ENCODE results near the gene CNNM3.

Gene CNNM3

DNA sequence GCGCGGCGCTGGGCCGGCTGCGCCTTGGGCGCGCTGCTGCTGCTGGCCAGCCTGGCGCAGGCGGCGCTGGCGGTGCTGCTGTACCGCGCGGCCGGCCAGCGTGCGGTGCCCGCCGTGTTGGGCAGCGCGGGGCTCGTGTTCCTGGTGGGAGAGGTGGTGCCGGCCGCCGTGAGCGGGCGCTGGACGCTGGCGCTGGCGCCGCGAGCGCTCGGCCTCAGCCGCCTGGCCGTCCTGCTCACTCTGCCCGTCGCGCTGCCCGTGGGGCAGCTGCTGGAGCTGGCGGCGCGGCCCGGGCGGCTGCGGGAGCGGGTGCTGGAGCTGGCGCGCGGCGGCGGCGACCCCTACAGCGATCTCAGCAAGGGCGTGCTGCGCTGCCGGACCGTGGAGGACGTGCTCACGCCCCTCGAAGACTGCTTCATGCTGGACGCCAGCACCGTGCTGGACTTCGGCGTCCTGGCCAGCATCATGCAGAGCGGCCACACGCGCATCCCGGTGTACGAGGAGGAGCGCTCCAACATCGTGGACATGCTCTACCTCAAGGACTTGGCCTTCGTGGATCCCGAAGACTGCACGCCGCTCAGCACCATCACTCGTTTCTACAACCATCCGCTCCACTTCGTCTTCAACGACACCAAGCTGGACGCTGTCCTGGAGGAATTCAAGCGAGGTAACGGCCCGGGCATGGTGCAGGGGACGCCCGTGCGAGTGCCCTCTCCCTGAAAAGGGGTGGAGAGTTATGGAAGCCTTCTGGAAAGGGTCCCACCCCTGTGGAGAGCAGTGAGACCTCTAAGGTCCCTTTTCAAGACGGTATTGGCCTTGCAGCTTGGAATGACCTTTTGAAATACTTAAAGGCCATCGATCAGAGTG, 1.0 kb downstream of the CNNM3 start:
- peak in 2 of 51 donors; percentile 47 to 56 for DNase-seq

DNA sequence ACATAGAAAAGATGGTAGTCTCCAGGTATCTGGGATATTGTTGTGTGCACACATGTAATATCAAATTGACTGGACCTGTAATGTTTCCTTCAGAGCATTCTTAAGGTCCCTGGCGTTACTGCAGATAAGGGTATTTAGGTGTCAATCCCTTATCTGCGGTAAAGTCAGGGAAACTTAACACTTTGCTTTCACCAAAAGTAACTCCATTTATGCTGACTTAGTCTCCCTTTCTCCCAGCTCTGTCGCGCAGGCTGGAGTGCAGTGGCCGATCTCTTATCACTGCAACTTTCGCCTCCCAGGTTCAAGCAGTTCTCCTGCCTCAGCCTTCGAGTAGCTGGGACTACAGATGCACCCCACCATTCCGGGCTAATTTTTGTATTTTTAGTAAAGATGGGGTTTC, 1.8 kb downstream of the CNNM3 start:
- no peak for DNase-seq

DNA sequence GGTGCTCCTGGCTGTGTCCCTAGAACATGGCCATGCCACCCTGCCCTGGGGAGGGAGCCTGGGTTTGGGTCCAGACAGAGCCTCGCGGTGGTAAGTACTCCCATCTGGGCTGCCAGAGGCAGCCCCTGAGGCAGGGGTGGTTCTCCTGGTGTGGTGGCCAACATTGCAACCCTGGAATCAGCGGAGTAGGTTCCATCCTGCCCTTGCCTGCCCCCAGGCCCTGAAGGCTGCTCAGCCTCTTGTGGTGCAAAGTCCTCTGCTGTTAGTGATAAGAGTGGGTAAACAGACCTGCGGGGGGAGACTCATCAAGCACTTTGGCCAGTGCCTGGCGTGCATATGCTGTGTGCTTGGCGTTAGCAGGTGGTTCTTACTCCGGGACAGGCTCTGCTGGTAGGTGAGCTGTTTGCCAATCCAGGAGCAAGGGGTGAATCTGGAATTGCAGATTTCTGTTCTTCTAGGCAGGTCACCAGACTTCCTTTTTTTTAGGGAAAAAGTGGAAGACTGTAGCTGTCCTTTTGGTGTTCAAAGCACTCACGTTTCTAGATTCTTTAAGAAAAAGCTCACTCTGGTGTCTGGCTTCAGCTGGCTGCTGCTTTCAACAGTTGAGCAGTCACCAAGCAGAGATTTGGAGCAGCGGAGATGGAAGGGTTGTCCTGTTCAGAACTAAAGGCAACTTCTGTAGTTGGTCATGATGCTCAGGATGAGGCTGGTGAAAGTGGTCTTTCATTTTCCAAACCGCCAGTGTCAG, 3.2 kb downstream of the CNNM3 start:
- DNase-seq, result no peak

DNA sequence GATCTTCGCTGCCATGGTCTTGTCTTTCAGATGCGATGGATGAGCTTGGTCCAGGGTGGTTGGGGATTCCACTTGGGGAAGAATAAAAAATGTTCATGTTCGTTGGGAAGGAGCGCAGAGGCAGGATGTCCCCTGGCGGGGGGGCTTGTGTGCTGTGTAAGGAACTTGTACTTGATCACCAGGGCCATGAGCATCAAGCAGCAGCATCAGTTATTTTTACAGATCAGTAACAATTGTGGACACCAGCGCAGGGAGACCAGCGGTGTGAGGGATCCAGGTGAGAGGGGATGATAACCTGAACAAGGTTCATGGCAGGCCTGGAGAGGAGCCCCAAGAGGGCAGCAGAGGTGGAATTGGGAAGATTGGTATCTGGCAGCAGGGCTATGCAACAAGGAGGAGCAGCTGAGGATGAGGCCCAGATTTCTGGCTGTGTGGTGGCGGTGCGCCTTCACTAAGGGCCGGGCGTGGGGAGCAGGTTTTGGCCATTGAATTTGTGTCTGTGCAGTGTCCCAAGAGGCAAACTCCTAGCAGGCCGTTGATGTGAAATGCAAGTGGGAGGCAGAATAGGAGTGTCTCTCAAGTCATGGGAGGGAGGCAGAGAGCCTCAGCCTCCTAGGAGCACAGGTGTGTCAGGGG, 3.9 kb downstream of the CNNM3 start:
- DNase-seq, result no peak

DNA sequence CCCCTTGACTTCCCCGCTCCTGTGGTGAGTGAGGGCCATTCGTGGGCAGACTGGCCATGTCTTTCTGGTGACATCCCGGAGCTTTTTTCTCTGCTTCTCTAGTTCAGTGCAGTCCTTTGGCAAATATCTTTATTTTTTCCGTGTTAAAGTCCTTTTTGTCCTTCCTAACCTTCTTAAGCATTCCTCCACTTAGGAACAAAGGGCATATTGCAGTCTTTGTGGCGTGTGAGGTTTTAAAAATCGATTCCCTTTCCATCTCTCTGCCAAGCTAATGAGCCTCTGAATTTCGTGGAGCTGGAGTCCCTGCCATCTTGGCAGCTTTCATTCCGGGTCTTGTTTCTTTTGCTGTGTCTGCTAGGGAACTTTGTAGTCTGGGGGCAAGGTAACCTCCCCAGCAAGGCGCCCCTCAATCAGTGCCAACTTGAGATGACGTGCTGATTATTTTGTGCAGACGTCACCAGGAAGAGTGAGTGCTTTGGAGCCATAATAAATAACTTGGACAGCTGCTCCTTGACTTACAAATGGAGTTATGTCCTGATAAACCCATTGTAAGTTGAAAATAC, 5.1 kb downstream of the CNNM3 start:
- DNase-seq, result no peak

DNA sequence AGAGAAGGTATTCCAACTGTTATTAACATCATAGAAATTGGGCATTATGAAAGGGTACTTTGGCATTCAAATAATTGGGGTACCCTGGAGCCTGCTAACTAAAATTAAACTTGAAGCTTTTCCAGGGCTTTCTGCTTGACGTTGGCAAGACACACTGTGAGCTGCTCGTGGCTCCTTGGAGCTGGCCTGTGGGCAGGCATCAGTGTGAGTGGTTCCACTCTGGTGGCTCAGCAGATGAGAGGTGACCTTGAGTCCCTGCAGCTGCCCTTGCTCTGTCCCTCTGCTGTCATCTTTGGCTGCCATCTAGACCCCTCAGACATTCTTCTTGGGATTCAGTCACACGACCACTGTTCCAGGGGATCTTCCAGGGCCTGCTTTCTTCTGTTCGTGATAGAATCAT, 6.7 kb downstream of the CNNM3 start:
- DNase-seq, result no peak

DNA sequence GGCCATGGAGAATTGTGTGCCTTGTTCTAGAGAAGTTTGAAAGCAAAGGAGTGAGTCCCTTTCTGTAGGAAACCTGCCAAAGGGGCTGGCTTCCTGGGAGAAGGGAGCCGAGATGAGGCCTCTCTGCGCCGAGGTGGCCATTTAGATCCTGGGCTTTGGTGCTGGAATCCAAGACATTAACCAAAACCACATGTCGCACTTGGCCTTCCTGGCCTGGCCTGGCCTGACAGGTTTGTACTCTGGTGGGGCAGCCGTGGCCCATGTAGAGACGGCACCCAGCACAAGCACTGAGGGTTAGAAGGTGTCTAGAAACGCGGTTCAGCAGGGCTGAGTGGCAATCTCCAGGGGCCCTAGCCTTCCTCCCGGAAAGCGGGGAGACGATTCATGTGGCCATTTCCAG, 7.1 kb downstream of the CNNM3 start:
- no peak for DNase-seq

DNA sequence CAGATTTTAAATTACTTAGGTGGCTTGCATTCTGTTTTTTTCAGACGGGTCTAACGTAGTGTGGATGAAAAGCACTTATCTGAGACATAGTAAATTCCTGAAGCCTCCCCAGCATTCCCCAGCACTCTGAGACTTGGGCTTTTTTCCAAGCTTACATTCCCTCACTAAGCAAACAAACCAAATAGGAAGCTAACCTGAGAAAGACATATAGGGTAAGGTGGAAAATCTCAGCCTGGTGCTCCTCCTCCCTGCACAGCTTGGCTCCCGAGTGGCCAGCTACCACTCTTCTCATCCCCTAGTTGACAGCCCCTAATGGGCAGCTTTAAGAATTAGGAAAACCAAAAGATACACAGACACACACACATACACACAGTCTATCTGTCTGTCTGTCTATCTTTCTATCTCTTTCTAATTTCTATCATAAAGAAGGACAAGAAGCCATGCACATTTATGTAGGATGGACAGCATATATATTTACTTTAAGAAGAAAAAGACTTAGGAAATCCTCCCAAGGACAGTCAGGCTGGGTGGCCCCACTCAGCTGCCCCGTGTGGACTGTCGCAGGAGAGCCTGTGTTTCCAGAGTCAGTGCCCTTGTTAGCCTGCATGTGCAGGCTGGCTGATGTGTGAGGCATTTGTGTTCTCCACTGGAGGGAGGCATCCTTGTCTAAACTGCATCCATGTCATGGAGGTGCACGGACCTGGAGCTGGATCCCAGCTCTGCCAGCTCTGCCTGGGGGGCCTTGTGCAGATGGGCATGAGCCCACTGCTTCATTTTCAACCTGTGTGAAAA, 8.2 kb downstream of the CNNM3 start:
- no peak for DNase-seq

DNA sequence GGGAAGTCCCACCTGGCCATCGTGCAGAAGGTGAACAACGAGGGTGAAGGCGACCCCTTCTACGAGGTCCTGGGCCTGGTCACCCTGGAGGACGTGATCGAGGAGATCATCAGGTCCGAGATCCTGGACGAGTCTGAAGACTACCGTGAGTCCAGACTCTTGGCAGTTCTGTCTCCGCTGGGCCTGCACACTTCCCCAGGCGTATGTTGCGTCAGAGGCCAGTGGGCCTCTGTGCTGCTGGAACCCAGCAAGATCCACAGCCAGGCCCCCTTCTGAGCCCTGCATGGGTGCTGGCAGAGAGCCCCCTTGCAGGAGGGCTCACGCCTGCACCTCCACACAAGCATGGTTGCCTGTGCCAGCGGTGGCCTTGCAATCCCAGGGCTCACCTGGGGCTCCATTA, 9.0 kb downstream of the CNNM3 start:
- DNase-seq, result no peak

DNA sequence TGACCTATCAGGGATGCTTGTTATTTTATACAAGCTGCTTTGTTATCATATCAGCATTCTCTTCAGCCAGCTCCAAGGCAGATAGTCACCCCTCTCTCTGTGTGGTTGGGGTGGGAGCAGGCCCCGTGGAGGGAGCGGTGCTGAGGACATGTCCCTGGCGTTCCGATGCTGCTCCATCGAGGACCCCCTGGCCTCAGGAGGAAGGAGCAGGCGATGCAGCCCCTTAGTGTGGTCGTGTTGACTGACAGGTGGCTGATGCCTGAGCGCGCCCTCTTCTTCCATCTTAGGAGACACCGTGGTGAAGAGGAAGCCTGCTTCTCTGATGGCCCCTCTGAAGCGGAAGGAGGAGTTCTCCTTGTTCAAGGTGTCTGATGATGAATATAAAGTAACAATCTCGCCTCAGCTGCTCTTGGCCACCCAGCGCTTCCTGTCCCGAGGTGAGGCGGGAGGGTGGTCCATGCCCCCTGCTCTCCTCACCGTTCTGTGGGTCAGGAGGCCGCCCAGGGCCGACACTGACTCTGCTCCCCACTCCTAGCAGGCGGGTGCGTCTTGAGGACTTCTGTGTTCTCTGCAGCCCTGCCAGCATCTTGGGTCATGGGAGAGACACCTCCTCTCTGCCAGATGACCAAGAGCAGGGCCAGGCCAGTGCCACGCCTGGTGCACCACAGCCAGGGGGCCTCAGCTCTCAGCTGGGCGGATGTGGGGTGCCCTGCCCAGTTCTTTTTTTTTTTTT, 10.6 kb downstream of the CNNM3 start:
- no peak for DNase-seq

DNA sequence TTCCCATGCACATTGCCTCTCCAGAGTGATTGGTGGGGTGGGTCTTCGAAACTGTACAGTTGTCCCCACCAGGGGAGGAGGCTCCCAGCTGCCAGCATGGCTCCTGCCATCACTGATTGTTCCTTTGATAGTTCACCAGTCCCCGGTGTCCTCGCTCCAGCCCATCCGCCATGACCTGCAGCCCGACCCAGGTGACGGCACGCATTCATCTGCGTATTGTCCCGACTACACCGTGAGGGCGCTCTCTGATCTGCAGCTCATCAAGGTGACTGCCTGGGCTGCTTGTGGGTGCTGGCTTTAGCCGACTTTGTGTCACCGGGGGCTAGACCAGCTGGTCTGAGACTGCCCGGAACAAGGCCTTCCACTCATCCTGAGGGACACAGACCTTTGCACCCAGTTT, 12.4 kb downstream of the CNNM3 start:
- DNase-seq, result no peak

DNA sequence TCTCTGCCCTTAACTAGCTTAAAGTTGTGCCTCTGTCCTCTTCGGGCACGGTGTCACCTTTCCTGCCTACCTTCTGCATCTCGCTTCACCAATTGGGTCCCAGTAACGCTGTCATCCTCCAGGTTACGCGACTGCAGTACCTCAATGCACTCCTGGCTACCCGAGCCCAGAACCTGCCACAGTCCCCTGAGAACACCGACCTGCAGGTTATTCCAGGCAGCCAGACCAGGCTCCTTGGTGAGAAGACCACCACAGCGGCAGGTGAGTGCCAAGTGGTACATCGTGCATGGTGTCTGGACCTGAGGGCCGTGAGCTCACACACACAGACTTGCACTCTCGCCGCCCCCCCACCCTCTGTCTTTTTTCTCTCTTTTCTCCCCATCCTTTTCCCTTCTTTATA, 12.8 kb downstream of the CNNM3 start:
- no peak for DNase-seq

DNA sequence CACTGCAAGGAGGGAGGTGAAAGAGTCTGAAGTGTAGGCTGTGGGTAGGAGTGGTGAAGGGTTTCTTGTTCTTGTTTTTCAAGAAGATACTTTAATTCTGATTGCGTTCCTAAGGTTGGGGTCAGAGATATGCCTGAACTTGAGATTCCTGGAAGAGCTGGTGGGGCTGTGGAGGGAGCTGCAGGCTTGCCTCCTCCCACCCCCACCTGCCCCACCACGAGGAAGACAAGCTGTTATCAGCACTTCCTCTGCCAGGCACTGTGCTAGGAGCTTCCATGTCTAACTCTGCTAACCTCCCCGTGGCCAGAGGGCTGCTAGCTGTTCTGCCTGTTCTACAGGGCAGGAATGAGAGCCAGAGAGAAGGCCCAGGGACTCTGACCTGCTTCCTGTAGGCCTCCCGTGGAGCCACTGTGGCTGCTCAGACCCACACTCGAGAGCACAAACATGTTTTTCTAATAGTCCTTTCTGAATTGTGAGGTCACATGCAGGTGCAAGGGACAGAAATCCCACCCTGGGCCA, 14.0 kb downstream of the CNNM3 start:
- DNase-seq, result no peak

DNA sequence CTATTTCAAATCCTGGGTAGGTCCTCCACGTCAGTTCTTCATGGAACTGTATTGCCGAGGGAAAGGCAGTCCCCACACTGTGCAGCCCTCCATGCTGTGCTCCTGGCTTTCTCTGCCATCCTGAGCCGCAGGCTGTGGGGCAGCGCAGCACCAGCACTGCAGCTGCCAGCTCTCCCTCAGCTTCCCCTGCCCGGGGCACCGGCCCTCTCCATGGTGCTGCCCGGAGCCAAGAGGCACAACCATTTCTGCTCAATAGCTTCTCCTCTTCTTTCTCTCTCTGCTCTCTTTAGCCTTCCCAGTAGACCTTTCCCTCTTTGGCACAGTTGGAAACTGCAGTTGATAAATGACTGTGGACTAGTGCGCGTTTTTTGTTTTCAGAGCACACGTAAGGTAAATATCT, 15.6 kb downstream of the CNNM3 start:
- peak in 2 of 51 donors; percentile 19 to 21 for DNase-seq

DNA sequence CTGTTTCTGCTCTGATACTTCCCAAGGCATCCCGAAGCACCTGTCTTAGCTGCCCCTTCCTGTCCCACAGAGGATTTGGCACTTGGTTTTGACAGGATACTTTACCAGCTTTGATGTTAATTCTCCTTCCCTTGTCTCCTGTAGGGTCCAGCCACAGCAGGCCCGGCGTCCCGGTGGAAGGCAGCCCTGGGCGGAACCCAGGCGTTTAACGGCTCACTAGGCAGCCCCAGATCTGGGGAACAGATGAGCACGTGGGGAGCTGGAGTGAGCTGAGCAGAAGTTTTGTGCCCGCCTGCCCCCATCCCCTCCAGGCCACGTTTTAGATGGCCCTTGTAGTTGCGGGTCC, 16.3 kb downstream of the CNNM3 start:
- DNase-seq, result no peak

DNA sequence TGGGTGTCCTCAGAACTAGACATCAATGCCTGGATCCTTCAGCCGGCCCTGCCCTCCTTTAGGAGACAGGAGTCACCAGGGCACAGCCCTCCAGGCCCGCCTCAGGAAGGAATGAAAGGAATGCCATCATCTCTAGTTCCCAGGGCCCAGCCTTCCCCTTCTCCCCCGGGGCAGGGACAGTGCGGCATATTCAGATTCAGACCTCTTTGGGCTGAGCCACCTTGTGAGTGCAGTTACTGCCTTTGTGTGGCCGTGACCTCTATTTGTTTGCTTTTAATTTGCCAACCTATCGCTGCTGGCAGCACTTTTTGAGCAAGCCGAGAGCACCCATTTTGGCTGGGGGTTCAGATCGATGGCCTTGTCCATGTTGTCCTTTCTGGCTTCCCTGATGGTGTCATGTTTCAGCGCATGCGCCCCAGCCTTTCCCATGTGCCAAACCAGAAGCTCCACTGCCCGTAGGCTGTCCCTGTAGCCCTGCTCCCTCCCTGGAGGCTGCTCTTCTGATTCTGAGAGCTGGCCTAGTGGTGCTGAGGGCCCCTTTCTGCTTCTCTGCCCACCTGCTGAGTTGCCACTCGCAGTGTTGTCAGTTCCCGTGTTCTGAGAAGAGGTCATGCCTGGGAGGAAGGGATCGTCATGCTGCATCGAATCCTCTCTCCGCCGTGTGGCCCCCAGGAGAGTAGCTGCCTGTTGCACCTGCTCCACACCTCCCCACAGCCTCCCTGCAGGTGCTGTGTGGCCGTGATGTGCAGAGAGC, 16.9 kb downstream of the CNNM3 start:
- no peak for DNase-seq

DNA sequence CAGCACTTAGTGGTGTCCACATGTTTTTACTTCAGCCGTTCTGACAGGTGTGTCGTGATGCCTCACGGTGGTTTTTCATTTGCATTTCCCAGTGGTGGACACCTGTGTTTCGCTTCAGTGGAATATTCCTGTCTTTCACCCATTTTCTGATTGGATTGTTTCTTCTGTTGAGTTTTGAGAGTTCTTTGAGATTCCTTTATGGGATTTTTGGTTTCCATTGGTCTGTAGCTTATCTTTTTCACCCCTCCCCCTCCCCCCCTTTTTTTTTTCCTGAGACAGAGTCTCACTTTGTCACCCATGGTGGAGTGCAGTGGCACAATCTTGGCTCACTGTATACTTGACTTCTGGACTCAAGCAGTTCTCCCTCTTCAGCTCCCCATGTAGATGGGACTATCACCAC, 19.8 kb downstream of the CNNM3 start:
- no peak for DNase-seq

DNA sequence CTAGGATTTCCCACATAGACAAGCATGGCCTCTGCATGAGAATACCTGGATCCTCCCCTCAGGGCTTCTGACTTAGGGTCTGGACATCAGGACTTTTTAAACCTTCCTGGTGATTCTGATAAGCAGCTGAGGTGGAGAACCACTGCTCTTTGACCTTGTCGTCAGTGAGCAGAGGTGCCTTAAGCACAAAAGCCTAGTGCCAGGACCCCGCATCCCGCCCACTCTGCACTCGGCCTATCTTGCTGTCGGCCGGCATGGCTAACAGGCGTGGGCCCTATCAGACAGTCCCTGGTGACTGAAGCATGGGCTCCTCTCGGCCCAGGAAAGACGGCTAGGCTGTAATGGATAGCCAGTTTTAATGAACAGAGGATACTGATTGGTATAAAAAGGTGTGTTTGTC, 21.5 kb downstream of the CNNM3 start:
- no peak for DNase-seq
